Prostate gland (tissue), 2 donors: ENCODE measurements around the gene KDM4C. TPM values are rescaled to one million over a fixed set of nuclear protein-coding genes. Genes with fewer than 3 reads are reported as not detected.
"Not testable (repeated sequence)": the region's sequence is repeated elsewhere in the genome, so short reads cannot be mapped to it uniquely, and the experiment has no call there.

Source experiments
- DNase-seq: peaks from one replicate; pipeline ENCODE4 v3.0.0-alpha.2; 2019; ENCODE audit warnings: low spot score
- H3K27ac ChIP-seq, 2 donors: fragments of 200-600 bp; sonication (generic); 2 replicates each; pipeline ENCODE4 v1.5.1; 2017 to 2019
- H3K27me3 ChIP-seq: fragments of 200-600 bp; sonication (generic); replicated peaks from 2 replicates; pipeline ENCODE4 v1.5.1; 2019; ENCODE audit not compliant: insufficient read depth
- H3K36me3 ChIP-seq, 2 donors: fragments of 200-600 bp; sonication (generic); 1 replicate in 1 of 2; 2 replicates in 1 of 2; pipeline versions ENCODE4 v1.5.1 to v1.8.1; 2017 to 2019
- H3K4me1 ChIP-seq: fragments of 200-600 bp; sonication (generic); replicated peaks from 2 replicates; pipeline ENCODE4 v1.5.1; 2019
- H3K4me3 ChIP-seq, 2 donors: fragments of 200-600 bp; sonication (generic); 2 replicates each; pipeline ENCODE4 v1.5.1; 2017 to 2019
- H3K9me3 ChIP-seq: fragments of 200-600 bp; sonication (generic); 2 replicates; pipeline ENCODE4 v1.5.1; 2017
- CTCF ChIP-seq, 4 experiments: fragments of 200-600 bp in 2 of 4; fragments of 450-650 bp in 2 of 4; sonication (generic) in 2 of 4; IDR thresholded peaks; 1 replicate in 3 of 4; 2 replicates in 1 of 4; pipeline ENCODE4 v1.5.1; 2016 to 2019; ENCODE audit warnings: antibody characterized with exemption in 4 of 4, mild to moderate bottlenecking in 2 of 4, moderate library complexity in 2 of 4
- POLR2A ChIP-seq: fragments of 450-650 bp; IDR thresholded peaks from one replicate; pipeline ENCODE4 v1.6.1; 2016; ENCODE audit warnings: antibody characterized with exemption, mild to moderate bottlenecking
- POLR2AphosphoS5 ChIP-seq: sonication (generic); formaldehyde crosslinking; IDR thresholded peaks from one replicate; pipeline ENCODE4 v1.6.1; 2017; ENCODE audit warnings: antibody characterized with exemption
- WGBS: methylation state at CpG from one replicate; pipeline ENCODE4 v1.1.5; 2018; 5-methylcytosine and 5-hydroxymethylcytosine counted together
- intact Hi-C: fragments of 100-400 bp; cut with DNase I; formaldehyde crosslinking; loops from one replicate; pipeline ENCODE4 v1.14.2; 2022
- total RNA-seq, 2 donors: library from RNA; depleted of rRNA; stranded (reverse); fragments of >200 nt; gene quantifications; one replicate each; pipeline ENCODE4 v1.1.0, GENCODE V29; 2016

KDM4C gene
- total RNA-seq, 2 donors from 2014 or later = 18.1 to 27.7 TPM

GRCh38 chr9:6945816-6946215, 188.0 kb downstream of the KDM4C start:
- intact Hi-C loops = no loop called here
- Histone ChIP-seq H3K36me3 (no peaks in the 10 kb centered on the region), H3K9me3 (no peaks in the 10 kb centered on the region), H3K4me1 (no peaks in the 10 kb centered on the region), H3K27me3 (no peaks in the 10 kb centered on the region), H3K27ac (no peak overlapping the region), H3K4me3 (no peak overlapping the region)
- TF ChIP-seq POLR2AphosphoS5 (no peak), CTCF (IDR thresholded peaks at IDR 0.05) (no peak), POLR2A (no peak)
- no peak for DNase-seq

GRCh38 chr9:6946583-6947166, 188.9 kb downstream of the KDM4C start:
- Histone ChIP-seq H3K36me3 (no peaks in the 10 kb centered on the region), H3K27me3 (no peaks in the 10 kb centered on the region), H3K4me3 (no peak overlapping the region), H3K4me1 (no peaks in the 10 kb centered on the region), H3K9me3 (no peaks in the 10 kb centered on the region), H3K27ac (no peak overlapping the region)
- intact Hi-C loops = no loop called here
- DNase-seq = no peak
- 89% methylated on average over 3 of the region's 3 CpGs for WGBS
- no peak for TF ChIP-seq POLR2AphosphoS5
- TF ChIP-seq POLR2A = no peak
- no peak for TF ChIP-seq CTCF (IDR thresholded peaks at IDR 0.05)

- intact Hi-C loops, H3K36me3 ChIP-seq, DNase-seq, H3K9me3 ChIP-seq, H3K4me1 ChIP-seq, H3K27me3 ChIP-seq, H3K27ac ChIP-seq, H3K4me3 ChIP-seq: not testable (repeated sequence)
- WGBS = 99% methylated on average over 15 of the region's 31 CpGs
Measured at GRCh38 chr9:6948921-6949320, 191.1 kb downstream of the KDM4C start.

GRCh38 chr9:6955251-6955921, 197.6 kb downstream of the KDM4C start:
- H3K36me3 ChIP-seq = no peaks in the 10 kb centered on the region
- H3K27me3 ChIP-seq = no peaks in the 10 kb centered on the region
- H3K4me3 ChIP-seq = no peak overlapping the region
- 47% methylated on average over 7 of the region's 7 CpGs for WGBS
- intact Hi-C loops = no loop called here
- H3K27ac ChIP-seq = no peak overlapping the region
- no peak for TF ChIP-seq CTCF (IDR thresholded peaks at IDR 0.05)
- no peak for TF ChIP-seq POLR2AphosphoS5
- H3K4me1 ChIP-seq = no peaks in the 10 kb centered on the region
- DNase-seq = no peak
- no peaks in the 10 kb centered on the region for H3K9me3 ChIP-seq

GRCh38 chr9:6956879-6957278, 199.1 kb downstream of the KDM4C start:
- no peaks in the 10 kb centered on the region for H3K4me1 ChIP-seq
- intact Hi-C loops = no loop called here
- WGBS = 79% methylated on average over 2 of the region's 2 CpGs

More at GRCh38 chr9:6956879-6957278, 199.1 kb downstream of the KDM4C start:
- DNase-seq = no peak
- H3K4me3 ChIP-seq = no peak overlapping the region
- H3K27me3 ChIP-seq = no peaks in the 10 kb centered on the region
- no peaks in the 10 kb centered on the region for H3K36me3 ChIP-seq
- no peak overlapping the region for H3K27ac ChIP-seq
- TF ChIP-seq POLR2A (no peak), POLR2AphosphoS5 (no peak), CTCF (IDR thresholded peaks at IDR 0.05) (no peak)
- H3K9me3 ChIP-seq = no peaks in the 10 kb centered on the region
